Sciatic nerve (tissue), 2 donors: ENCODE data around the gene CFAP74. TPM values are rescaled to one million over a fixed set of nuclear protein-coding genes. Genes with fewer than 3 reads are reported as not detected.

ENCODE experiments used
- ATAC-seq: fragments of 200-7000 bp; cut with Tn5 transposase; one replicate; pipeline ENCODE4 v1.9.1; 2020; ENCODE audit warnings: mild to moderate bottlenecking, moderate library complexity
- DNase-seq: peaks from one replicate; pipeline ENCODE4 v3.0.0-alpha.2; 2020; ENCODE audit warnings: low spot score
- intact Hi-C: fragments of 100-400 bp; cut with DNase I; formaldehyde crosslinking; loops from one replicate; pipeline ENCODE4 v1.14.2; 2022
- total RNA-seq: library from RNA; stranded (reverse); fragmentation: NEBNext Ultra II Directional; extraction: Animal tissue kit (Norgen Biotek cat#: 25700); gene quantifications from one replicate; pipeline ENCODE4 v1.2.1, GENCODE V29; 2021
- donor health status: DM: no; HTN: no; CAD: no.
- donor health status: DM: no; HTN: no; CAD: no.

CFAP74 gene
- total RNA-seq, 1 donor from 2014 or later: 0.09 TPM

DNA sequence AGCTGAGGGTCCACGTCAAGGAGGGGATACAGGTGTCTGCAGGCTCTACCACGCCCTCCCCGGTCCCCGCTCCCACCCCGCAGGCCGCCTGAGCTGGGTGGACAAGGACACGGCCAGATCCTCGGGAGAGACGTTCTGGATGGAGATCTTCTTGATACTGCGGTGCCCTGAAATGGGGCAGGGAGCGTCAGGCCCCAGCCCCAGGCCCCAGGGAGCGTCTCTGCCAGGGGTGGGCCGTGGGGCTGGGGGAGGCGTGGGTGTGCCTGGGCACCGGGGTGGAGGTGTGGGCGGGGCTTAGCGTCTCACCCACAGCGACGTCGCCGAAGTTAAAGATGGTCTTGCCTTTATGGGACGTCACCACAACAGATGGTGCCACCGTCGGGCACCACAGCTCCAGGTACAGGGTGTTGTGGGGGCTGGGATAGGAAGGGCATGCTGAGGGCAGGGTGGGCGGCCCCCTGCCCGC, 77.2 kb downstream of the CFAP74 start:
- ATAC-seq (no peak), DNase-seq (no peak)
- intact Hi-C loops: no loop called here

DNA sequence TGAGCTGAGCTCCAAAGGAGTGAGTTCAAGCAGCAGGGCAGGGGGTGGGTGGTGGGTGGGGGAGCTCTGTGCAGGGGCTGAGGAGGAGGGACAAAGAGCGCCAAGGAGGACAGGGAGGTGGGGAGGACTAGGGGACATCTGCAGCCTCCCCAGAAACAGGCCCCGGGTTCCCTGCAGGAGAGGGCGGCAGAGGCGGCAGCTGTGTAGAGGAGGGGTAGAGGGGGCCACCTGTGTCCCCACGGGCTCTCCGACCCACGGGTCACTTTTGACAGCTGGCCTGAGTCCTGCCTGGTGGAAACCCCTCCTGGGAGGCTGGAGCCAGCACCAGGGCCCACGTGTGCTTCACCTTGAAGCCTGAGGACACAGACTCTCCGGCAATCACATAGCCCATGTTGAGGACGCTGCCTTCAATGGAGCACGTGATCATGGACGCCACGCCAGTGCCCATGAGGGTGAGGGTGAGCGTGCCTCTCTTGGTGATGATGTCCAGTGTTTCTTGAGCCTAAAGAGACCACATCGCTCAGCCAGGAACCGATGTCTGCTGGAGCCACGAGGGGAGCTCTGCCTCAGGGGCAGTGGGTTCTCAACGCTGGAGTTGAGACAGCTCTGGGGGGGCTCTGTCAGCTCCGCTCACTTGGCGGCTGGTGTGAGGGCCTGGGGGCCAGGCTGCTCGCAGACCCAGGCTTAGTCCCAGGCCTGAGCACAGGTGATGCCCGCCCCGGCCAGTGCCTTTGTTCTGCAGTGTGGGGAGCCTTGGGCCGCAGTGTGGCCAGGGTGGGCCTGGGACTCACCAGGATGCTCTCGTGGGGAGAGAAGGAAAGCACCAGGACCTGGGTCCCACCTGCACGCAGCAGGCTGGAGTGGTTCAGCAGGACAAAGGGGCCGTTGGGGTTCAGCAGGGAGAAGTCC, 77.9 kb downstream of the CFAP74 start:
- DNase-seq (no peak), ATAC-seq (no peak)
- intact Hi-C loops: no loop called here

DNA sequence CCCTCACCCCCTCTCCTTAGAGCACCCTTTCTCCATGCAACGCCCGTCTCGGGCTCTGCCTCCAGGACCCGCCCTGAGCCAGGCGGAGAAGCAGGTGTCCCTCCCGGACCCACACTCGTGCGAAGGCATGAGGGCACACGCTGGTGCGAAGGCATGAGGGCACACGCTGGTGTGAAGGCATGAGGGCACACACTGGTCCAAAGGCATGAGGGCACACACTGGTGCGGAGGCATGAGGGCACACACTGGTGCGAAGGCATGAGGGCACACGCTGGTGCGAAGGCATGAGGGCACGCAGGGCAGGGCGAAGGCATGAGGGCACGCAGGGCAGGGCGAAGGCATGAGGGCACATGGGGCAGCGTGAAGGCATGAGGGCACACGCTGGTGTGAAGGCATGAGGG, 78.7 kb downstream of the CFAP74 start:
- ATAC-seq: no peak
- DNase-seq: no peak
- intact Hi-C loops: no loop called here

- DNase-seq (no peak), ATAC-seq (no peak)
- intact Hi-C loops: no loop called here
Observed at GRCh38 chr1:1924386-1924785, 79.2 kb downstream of the CFAP74 start.

- intact Hi-C loops: no loop called here
- peak; percentile 59 for DNase-seq
- ATAC-seq: no peak
Observed at GRCh38 chr1:1922956-1923833, 80.4 kb downstream of the CFAP74 start.

DNA sequence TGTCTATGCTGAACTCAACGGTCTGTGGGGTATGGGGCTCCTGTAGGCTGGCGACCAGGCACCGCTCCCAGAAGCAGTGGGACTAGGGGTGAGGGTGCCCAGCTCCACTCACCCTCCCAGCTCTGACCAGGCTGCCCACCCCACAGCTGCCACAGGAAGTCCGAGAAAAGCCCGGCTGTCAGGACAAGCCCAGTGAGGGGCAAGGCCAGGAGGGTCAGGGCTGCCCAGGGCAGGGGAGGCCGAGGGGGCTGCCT, 81.0 kb downstream of the CFAP74 start:
- DNase-seq: no peak
- no peak for ATAC-seq
- intact Hi-C loops: no loop called here

- ATAC-seq (no peak), DNase-seq (peak; percentile 62)
- intact Hi-C loops: no loop called here
Observed at GRCh38 chr1:1921901-1922701, 81.5 kb downstream of the CFAP74 start.

DNA sequence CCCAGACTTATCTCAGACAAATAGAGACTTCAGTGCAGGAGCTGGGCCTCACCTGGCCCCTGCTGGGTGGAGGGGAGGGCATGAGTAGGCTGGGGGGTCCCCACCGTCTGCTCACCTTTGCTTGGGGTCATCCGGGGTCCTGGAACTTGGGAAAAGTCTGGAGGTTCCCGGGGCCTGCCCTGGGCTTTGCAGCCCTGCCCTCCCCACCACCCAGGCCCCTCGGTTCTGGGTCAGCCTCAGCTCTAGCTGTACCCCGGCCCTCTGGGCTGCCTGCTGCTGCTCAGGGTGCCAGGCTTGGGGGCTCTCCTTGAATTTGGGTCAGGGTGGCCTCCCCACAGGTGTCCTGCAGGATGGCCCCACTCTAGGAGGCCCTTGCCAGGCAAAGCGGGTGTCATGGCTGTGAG, 82.1 kb downstream of the CFAP74 start:
- intact Hi-C loops: no loop called here

DNA sequence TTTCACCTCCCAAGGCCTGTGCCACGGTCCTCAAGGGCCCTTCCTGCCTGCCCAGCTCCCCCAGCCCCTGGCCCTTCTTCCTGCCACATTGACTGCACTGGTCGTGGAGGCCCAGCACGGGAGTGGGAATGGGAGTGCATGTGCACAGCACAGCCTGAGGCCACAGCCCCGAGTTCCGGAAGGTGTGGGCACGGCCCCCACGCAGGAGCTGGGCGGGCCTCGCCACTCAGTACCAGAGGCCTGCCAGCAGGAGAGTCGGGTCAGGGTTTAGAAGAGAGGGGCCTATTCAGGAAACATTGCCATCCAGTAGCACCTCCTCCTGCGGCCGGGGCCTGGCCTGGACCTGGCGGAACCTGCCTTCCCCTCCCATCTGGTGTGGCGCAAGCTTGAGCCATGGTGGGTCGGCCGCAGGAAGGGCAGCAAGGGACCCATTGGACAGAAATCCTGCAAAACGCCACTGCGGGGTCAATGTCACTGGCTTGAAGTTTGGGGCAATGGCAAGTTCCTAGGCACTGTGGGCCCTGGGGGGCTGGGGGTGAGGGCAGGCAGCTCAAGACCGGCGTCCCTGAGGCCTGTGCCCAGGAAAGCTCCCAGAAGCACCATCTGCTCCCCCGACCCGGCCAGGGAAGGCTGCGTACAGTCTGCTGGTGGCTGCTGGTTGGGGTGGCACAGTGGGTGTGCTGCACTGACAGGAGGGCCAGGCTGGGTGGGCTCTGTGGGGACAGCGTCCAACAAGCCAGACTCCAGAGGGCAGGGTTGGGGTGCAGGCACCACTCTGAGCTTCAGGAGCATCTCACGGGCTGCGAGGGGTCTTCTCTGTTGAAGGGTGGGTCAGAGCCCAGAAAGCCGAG, 82.8 kb downstream of the CFAP74 start:
- intact Hi-C loops: no loop called here
- ATAC-seq: no peak

More for the DNA sequence above, 82.1 kb downstream of the CFAP74 start:
- DNase-seq (peak; percentile 58), ATAC-seq (no peak)

DNA sequence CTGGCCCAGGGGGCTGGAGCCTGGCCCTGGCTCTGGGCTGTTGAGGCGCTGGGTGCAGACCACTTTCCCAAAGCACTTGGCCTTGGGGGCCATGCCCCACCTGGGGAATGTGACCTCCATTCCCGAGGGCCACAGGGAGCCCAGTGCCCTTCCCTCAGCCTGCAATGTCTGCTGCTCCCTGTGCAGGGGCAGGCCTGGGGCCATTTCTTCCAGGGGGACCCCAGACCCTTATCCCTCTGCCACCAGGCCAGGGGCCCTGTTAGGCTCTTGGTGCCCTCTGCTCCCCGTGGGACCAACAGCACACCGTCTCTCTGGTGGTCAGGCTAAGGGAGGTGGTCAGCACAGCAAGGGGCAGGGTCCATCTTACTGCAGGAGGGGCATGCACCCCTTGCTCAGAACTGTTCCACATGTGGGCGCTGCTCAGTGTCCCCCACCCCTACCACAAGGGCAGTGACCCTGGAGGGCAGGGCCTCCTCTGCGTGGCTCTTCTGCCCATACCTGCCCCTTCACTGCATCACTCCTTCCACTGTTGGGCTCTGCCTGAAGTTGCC, 83.5 kb downstream of the CFAP74 start:
- ATAC-seq: peak; percentile 1
- intact Hi-C loops: no loop called here
- DNase-seq: no peak

More for the DNA sequence above, 82.8 kb downstream of the CFAP74 start:
- DNase-seq: peak; percentile 66

DNA sequence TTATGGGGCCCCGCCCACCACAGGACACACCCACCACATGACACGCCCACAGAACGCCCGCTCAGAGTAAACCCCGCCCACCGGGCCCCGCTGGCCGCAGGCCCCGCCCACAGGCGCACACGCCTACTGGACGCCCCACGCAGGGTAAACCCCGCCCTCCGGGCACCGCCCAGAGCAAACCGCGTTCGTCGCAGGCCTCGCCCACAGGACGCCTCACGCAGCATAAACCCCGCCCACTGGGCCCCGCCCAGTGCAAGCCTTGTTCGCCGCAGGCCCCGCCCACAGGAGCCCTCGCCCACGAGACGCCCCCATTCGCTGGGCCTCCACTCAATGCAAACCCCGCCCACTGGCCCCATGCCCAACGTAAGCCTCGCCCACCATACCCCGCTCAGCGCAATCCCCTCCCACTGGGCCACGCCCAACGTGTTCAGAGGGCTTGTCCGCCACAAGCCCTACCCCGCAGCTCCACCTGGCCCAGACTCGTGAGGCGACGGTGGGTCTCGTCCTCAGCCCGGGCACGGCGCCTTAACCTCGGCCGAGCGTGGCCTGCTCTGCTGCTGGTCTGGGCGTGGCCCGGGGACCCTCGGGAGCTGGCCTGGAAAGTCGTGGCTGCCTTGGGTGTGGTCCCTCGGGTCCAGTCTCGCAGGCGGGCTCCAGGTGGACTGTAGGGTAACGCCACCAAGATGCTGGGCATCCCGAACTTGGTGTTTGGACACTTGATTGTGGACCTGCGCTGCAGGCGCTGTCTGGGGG, 84.1 kb downstream of the CFAP74 start:
- ATAC-seq (peak; percentile 93), DNase-seq (peak; percentile 99)
- intact Hi-C loops: no loop called here

DNA sequence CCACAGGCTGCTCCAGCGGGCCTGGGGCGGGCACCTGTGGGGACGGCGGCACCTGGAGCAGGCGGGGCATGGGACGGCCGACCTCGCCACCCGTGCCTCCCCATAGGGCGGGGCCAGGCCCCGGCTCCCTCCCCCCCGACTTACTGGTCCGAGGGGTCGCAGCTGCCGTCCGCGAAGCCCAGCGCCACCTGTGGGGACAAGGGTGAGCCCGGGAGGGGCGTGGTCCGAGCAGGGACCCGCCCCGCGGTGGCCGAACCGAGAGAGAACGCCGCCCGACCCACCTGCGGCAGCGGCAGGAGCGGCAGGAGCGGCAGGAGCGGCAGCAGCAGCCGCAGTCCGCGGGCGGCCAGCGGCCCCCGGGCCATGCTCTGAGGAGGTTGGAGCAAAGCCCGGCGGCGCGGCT, 84.7 kb downstream of the CFAP74 start, which contains the start of gene TMEM52:
TSS of gene TMEM52 (minus strand) at position 379 of the 403 bp plus-strand sequence. CDS start at position 365, 14 bp downstream.
- DNase-seq (no peak), ATAC-seq (no peak)
- intact Hi-C loops: no loop called here

DNA sequence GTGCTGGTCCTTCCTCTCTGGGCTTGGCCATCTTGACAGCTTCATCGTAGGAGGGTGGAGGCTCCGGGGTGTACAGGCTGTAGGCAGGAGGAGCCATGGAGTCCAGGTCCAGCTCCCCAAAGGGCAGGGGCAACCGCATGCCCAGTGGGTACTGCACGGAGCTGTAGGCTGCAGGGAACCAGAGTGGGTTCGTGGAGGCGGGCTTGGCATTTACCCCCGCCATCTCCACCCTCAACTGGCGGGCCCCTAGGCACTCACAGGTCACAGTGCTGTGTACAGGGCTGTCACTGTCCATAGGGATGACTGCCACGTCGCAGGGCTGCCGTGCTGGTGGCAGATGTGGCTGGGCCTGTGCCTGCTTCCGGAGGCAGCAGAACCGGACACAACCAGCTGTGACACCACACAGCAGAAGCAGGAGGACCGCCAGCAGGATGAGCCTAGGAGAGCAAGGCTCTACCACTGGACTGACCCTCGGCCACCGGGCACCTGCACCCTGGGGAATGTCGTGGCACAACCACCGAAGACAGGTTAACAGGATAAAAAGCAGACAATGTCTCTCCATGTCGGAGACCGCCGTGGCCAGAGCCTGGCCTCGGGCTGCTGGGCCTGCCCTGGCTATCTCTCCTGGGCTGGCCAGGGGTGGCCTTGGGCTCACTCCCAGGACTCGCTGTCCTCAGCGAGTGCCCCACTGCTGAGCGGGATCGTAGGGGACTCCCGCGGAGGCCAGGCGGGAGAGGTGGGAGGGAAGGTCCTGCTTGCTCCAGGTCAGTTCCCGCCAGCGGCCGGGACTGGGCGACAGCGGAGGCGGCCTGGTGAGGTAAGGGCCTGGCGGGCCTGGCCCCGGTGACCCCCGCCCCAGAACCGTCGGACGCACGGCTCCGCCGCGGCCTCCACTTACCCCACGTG, 85.3 kb downstream of the CFAP74 start:
- DNase-seq: peak; percentile 64
- intact Hi-C loops: no loop called here
- no peak for ATAC-seq

- DNase-seq: peak; percentile 56
- ATAC-seq: no peak
- intact Hi-C loops: no loop called here
Observed at GRCh38 chr1:1917304-1917976, 86.1 kb downstream of the CFAP74 start.

DNA sequence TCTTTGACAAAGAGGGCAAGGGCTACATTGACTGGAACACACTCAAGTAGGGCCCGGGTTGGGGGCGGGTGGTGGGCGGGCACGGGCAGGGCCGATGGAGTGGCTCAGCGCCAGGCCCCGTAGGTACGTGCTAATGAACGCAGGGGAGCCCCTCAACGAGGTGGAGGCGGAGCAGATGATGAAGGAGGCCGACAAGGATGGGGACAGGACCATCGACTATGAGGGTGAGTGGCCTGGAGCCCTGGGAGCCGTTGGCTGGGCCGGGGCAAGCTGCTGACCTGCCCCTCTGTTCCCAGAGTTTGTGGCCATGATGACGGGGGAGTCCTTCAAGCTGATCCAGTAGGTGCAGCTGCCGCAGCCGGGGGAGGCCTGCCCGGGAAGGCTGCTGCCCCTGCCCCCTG, 86.7 kb downstream of the CFAP74 start:
- intact Hi-C loops: no loop called here
- ATAC-seq (no peak), DNase-seq (no peak)
